ENCODE results near the gene LONP2.

The LONP2 gene

GRCh38 chr16:48405907-48406306 lies 161.8 kb downstream of the LONP2 start:
- no peak for DNase-seq

Data from CD4-positive, alpha-beta T cell treated with Interferon alpha-2 for 1 hour (primary cell).